Measurements from ENCODE around the gene ADAM8. TPM values are rescaled to one million over a fixed set of nuclear protein-coding genes. Genes with fewer than 3 reads are reported as not detected.
"Not testable (repeated sequence)": the region's sequence is repeated elsewhere in the genome, so short reads cannot be mapped to it uniquely, and the experiment has no call there.

ADAM8 gene
- total RNA-seq, 4 donors from 2014 or later: 5.4 to 12.4 (median 6.4) TPM

DNA sequence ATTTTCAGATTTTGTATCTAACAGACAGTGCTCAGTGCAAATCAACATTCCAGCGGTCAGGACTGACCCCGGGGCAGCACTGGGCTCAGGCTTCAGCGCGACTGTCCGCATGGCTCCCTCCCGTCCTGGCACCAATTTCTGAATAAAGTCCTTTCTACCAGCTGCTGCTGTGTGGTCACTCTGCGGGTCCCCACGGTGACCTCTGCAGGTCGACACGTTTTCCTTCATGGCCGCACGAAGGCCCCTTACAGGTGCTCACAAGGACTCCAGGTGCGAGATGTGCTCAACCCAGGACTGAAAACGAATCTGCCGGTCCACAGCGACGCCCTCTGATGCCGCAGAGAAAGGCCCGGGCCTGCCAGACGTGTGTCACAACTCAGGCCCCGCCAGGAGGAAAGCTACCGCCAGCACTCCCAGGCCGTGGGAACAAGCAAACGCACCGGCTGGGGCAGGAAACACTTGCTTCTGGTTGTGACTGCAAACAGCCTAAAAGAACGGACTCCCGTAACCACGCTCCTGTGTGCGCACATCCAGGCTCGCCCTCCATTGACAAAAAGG lies 50.3 kb downstream of the ADAM8 start:
- Histone ChIP-seq H3K36me3 (no peaks in the 10 kb centered on the region), H3K4me1 (peaks cover 0 to 15% (median 3%) of the 10 kb centered on the region in 4 donors), H3K27ac (no peak overlapping the region), H3K9me3 (no peaks in the 10 kb centered on the region), H3K27me3 (peaks cover 0 to 22% of the 10 kb centered on the region in 2 donors), H3K4me3 (no peak overlapping the region)
- DNase-seq: no peak
- TF ChIP-seq POLR2A (IDR thresholded peaks at IDR 0.05): no peak
- TF ChIP-seq, protein P1, sequence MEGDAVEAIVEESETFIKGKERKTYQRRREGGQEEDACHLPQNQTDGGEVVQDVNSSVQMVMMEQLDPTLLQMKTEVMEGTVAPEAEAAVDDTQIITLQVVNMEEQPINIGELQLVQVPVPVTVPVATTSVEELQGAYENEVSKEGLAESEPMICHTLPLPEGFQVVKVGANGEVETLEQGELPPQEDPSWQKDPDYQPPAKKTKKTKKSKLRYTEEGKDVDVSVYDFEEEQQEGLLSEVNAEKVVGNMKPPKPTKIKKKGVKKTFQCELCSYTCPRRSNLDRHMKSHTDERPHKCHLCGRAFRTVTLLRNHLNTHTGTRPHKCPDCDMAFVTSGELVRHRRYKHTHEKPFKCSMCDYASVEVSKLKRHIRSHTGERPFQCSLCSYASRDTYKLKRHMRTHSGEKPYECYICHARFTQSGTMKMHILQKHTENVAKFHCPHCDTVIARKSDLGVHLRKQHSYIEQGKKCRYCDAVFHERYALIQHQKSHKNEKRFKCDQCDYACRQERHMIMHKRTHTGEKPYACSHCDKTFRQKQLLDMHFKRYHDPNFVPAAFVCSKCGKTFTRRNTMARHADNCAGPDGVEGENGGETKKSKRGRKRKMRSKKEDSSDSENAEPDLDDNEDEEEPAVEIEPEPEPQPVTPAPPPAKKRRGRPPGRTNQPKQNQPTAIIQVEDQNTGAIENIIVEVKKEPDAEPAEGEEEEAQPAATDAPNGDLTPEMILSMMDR (IDR thresholded peaks at IDR 0.05): no peak

DNA sequence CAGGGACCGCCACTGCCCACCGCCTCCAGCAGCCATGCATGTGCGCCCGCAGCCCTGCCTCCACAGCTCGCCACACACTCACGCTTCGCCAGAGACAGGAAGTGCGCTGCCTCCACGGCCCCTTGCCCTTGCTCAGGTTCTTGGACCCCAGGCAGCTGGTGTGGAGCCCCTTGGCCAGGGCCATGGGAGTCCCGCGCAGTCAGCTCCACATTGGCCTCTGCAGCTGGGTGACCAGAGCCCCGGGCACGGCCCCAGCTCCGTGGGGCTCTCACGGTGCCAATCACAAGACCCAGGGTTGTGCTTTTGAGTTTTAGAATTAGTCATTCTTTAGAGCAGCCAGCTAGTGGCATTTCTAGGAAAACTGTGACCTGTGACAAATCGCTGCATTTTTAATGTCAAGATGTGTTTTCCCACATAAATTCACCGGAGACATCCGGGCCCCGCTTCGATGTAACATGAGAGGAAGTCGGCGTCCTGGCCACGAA lies 50.9 kb downstream of the ADAM8 start:
- Histone ChIP-seq H3K27ac (no peak overlapping the region), H3K27me3 (peaks cover 0 to 17% of the 10 kb centered on the region in 2 donors), H3K4me3 (no peak overlapping the region), H3K36me3 (no peaks in the 10 kb centered on the region), H3K9me3 (no peaks in the 10 kb centered on the region), H3K4me1 (peaks cover 0 to 11% (median 3%) of the 10 kb centered on the region in 4 donors)
- TF ChIP-seq, protein P1 (IDR thresholded peaks at IDR 0.05): no peak
- DNase-seq: no peak

DNA sequence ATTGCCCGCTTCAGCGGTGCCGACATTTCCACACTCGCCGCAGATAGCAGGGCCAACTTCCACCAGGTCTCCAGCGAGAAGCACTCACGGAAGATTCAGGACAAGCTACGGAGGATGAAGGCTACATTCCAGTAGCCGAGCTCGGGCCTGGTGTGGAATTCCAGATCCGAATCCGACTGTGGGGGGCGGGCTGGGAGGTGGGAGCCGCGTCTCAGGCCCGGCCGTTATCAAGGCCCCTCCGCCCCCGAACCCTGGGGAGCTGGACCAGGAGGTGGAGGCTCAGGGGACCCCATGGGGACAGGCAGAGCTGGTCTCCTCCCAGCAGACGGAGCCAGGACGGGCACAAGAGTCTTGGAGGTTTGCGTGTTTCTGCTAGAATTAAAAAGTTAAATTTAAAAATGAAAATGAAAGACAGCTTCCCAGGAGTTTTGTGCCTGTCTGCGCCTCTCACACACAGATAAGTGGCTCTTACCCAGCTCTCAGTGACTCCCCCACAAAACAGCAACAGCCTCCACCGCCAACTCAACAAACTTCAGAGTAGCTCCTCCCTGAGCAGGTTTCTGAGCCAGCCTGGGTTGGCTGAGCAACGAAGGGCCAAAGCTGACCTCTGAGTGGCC lies 51.8 kb downstream of the ADAM8 start:
- H3K4me1 ChIP-seq: peaks cover 0 to 2% (median 0%) of the 10 kb centered on the region in 4 donors
- TF ChIP-seq, protein P1 (IDR thresholded peaks at IDR 0.05): no peak
- TF ChIP-seq POLR2A (IDR thresholded peaks at IDR 0.05): no peak
- no peaks in the 10 kb centered on the region for H3K36me3 ChIP-seq
- H3K4me3 ChIP-seq: no peak overlapping the region
- H3K27me3 ChIP-seq: peaks cover 0 to 10% of the 10 kb centered on the region in 2 donors
- no peak overlapping the region for H3K27ac ChIP-seq
- no peaks in the 10 kb centered on the region for H3K9me3 ChIP-seq
- no peak for DNase-seq

DNA sequence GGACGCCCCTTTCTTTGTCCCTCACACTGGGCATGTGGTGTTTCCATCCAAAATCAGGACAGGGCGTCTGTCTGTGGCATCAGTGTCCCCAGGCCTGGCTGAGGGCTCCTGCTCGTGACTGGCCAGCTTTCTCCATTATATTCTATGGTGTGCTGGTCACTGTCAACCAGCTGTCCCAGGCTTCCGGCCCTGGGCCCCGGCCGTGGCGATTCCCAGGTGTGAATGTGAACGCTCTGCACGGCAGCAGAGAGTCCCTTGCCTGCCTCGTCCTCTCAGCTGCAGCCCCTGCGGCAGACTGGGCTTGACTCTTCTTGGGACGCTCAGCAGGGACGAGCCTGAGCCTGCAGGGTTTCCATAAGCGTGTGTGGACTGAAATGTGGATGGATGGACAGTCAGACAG lies 52.6 kb downstream of the ADAM8 start:
- peaks cover 0 to 3% of the 10 kb centered on the region in 2 donors for H3K27me3 ChIP-seq
- no peaks in the 10 kb centered on the region for H3K36me3 ChIP-seq
- no peak overlapping the region for H3K27ac ChIP-seq
- H3K4me3 ChIP-seq: no peak overlapping the region
- TF ChIP-seq, protein P1 (IDR thresholded peaks at IDR 0.05): no peak
- no peak for TF ChIP-seq POLR2A (IDR thresholded peaks at IDR 0.05)
- no peak for DNase-seq
- no peaks in the 10 kb centered on the region for H3K9me3 ChIP-seq
- no peaks in the 10 kb centered on the region for H3K4me1 ChIP-seq

DNA sequence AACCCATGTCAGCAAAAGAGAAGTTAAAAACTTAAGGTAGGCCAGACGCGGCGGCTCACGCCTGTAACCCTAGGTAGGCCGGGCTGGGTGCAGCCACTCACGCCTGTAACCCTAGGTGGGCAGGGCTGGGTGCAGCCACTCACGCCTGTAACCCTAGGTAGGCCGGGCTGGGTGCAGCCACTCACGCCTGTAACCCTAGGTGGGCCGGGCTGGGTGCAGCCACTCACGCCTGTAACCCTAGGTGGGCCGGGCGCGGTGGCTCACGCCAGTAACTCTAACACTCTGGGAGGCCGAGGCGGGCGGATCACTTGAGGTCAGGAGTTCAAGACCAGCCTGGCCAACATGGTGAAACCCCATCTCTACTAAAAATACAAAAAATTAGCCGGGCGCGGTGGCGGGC lies 54.9 kb downstream of the ADAM8 start:
- not testable (repeated sequence) for H3K36me3 ChIP-seq, DNase-seq, H3K9me3 ChIP-seq, H3K27ac ChIP-seq, H3K4me3 ChIP-seq, H3K27me3 ChIP-seq, H3K4me1 ChIP-seq

DNA sequence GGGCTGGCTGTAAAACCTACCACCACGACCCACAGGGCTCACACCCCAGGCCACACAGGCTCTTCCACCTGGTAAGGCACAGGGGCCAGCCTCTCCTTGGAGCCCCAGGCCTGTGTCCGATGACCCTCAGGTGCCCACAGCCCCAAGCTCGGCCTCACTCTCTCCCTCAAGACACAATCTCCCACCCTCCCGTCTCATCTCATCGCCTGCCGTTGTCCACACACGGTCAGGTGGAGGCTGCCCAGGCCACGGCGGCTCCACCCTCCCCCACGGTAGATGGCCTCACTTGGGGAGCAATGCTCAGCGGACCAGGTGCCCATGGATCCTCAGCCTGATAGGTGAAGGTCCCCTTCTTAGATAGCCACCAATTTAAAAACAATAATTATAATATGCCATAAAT lies 55.3 kb downstream of the ADAM8 start:
- Histone ChIP-seq H3K4me1 (no peaks in the 10 kb centered on the region), H3K27ac (no peak overlapping the region), H3K4me3 (no peak overlapping the region), H3K27me3 (no peaks in the 10 kb centered on the region), H3K36me3 (no peaks in the 10 kb centered on the region), H3K9me3 (no peaks in the 10 kb centered on the region)
- TF ChIP-seq POLR2A (IDR thresholded peaks at IDR 0.05): no peak
- TF ChIP-seq, protein P1 (IDR thresholded peaks at IDR 0.05): no peak
- DNase-seq: no peak
